ENCODE measurements around the gene CHMP6.

GRCh38 chr17:80946449-80946848, 45.2 kb upstream of the CHMP6 start:
- TF ChIP-seq, protein P1, sequence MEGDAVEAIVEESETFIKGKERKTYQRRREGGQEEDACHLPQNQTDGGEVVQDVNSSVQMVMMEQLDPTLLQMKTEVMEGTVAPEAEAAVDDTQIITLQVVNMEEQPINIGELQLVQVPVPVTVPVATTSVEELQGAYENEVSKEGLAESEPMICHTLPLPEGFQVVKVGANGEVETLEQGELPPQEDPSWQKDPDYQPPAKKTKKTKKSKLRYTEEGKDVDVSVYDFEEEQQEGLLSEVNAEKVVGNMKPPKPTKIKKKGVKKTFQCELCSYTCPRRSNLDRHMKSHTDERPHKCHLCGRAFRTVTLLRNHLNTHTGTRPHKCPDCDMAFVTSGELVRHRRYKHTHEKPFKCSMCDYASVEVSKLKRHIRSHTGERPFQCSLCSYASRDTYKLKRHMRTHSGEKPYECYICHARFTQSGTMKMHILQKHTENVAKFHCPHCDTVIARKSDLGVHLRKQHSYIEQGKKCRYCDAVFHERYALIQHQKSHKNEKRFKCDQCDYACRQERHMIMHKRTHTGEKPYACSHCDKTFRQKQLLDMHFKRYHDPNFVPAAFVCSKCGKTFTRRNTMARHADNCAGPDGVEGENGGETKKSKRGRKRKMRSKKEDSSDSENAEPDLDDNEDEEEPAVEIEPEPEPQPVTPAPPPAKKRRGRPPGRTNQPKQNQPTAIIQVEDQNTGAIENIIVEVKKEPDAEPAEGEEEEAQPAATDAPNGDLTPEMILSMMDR (IDR thresholded peaks at IDR 0.05), result no peak
- TF ChIP-seq ZFX (IDR thresholded peaks at IDR 0.05; ENCODE audit: borderline replicate concordance), result no peak

Data from 22Rv1 (cell line).